Measurements from ENCODE around the gene CHST5. TPM values are rescaled to one million over a fixed set of nuclear protein-coding genes. Genes with fewer than 3 reads are reported as not detected.

CHST5 gene
- total and polyA plus RNA-seq, 2 of the 13 experiments (the other 11 are each of a cell fraction or from before 2014, with no cell fraction given) = 0.05 TPM; not detected in 1

DNA sequence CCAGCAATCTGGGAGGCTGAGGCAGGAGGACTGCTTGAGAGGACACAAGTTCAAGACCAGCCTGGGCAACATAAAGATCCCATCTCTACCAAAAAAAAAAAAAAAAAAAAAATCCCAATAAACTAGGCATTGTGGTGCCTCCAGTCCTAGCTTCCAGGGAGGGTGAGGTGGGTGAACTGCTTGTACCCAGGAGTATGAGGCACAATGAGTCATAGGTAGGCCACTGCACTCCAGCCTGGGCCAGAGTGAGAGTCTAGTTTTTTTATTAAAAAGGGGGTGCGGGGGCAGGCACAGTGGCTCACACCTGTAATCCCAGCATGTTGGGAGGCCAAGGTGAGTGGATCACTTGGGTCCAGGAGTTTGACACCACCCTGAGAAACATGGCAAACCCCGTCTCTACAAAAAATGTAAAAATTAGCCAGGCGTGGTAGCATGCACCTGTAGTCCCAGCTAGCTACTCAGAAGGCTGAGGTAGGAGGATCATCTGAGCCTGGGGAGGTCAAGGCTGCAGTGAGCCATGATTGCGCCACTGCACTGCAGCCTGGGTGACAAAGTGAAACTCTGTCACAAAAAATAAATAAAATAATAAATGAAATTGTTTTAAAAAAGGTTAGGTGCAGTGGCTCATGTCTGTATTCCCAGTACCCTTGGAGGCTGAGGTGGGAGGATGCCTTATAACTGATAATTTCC, 32.8 kb downstream of the CHST5 start (continued):
- TF ChIP-seq MAX (IDR thresholded peaks at IDR 0.05) = no peak
- TF ChIP-seq ZFX (CRISPR knock-in tag; IDR thresholded peaks at IDR 0.05; ENCODE audit: low read depth) = no peak
- no peak for TF ChIP-seq ARNT2 (CRISPR knock-in tag; IDR thresholded peaks at IDR 0.05; ENCODE audit: low read depth)
- TF ChIP-seq ZNF746 (CRISPR knock-in tag; IDR thresholded peaks at IDR 0.05) = no peak
- TF ChIP-seq PRPF4 (IDR thresholded peaks at IDR 0.05; ENCODE audit: low read depth, low read length, poor library complexity, severe bottlenecking) = no peak
- TF ChIP-seq, protein P1, sequence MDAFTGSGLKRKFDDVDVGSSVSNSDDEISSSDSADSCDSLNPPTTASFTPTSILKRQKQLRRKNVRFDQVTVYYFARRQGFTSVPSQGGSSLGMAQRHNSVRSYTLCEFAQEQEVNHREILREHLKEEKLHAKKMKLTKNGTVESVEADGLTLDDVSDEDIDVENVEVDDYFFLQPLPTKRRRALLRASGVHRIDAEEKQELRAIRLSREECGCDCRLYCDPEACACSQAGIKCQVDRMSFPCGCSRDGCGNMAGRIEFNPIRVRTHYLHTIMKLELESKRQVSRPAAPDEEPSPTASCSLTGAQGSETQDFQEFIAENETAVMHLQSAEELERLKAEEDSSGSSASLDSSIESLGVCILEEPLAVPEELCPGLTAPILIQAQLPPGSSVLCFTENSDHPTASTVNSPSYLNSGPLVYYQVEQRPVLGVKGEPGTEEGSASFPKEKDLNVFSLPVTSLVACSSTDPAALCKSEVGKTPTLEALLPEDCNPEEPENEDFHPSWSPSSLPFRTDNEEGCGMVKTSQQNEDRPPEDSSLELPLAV (CRISPR knock-in tag; conservative IDR thresholded peaks at IDR 0.05; ENCODE audit: low read depth) = no peak
- TF ChIP-seq NFIC (IDR thresholded peaks at IDR 0.05; ENCODE audit: low read length) = no peak
- no peak for TF ChIP-seq ZNF609 (CRISPR knock-in tag; IDR thresholded peaks at IDR 0.05; ENCODE audit: borderline replicate concordance)
- TF ChIP-seq MLXIP (CRISPR knock-in tag; IDR thresholded peaks at IDR 0.05; ENCODE audit: borderline replicate concordance) = no peak
- no peak for TF ChIP-seq CREB1 (IDR thresholded peaks at IDR 0.05)
- TF ChIP-seq CREB1 (CRISPR knock-in tag; IDR thresholded peaks at IDR 0.05) = no peak
- TF ChIP-seq ZNF296 (CRISPR knock-in tag; conservative IDR thresholded peaks at IDR 0.05) = no peak
- TF ChIP-seq PAF1 (CRISPR knock-in tag; IDR thresholded peaks at IDR 0.05) = no peak
- TF ChIP-seq CREB3 (CRISPR knock-in tag; IDR thresholded peaks at IDR 0.05) = no peak
- peak; percentile 53; the same call in 1 of the 2 replicates for TF ChIP-seq CEBPG (CRISPR knock-in tag; IDR thresholded peaks at IDR 0.05)
- TF ChIP-seq GATAD1 (CRISPR knock-in tag; IDR thresholded peaks at IDR 0.05) = no peak

All from HepG2 (cell line).